HepG2 (cell line): Measurements from ENCODE around the gene TNFAIP1. TPM values are rescaled to one million over a fixed set of nuclear protein-coding genes. Genes with fewer than 3 reads are reported as not detected.

Source experiments
- CBX1 ChIP-seq: IDR thresholded peaks from one replicate; pipeline ENCODE4 v1.6.1; 2016; ENCODE audit warnings: antibody characterized with exemption, low read depth
- ETV6 ChIP-seq: sonication (generic); formaldehyde crosslinking; conservative IDR thresholded peaks from 2 replicates; pipeline ENCODE4 v1.4.0; 2020; ENCODE audit warnings: missing genetic modification reagents
- HMG20A ChIP-seq: IDR thresholded peaks from 2 replicates; pipeline ENCODE4 v1.6.1; 2016; ENCODE audit warnings: borderline replicate concordance
- HNRNPH1 ChIP-seq: fragments of 200-400 bp; formaldehyde crosslinking; optimal IDR thresholded peaks from 2 replicates; pipeline ENCODE3; 2017; ENCODE audit warnings: mild to moderate bottlenecking, low read depth, low read length
- KDM6A ChIP-seq: IDR thresholded peaks from 2 replicates; pipeline ENCODE4 v1.6.1; 2016; ENCODE audit warnings: low read depth
- MAZ ChIP-seq, 2 experiments: sonication (generic) in 1 of 2; formaldehyde crosslinking in 1 of 2; IDR thresholded peaks; 2 replicates each; pipeline versions ENCODE4 v1.5.0 to v1.6.1; 2012 to 2020; ENCODE audit warnings: low read depth in 2 of 2, mild to moderate bottlenecking in 2 of 2, borderline replicate concordance in 1 of 2, improper control_type of control experiment in 1 of 2, low read length in 1 of 2, missing genetic modification reagents in 1 of 2, moderate library complexity in 1 of 2
- NFE2 ChIP-seq: sonication (generic); formaldehyde crosslinking; IDR thresholded peaks from 2 replicates; pipeline ENCODE4 v1.4.0; 2020; ENCODE audit warnings: missing genetic modification reagents
- NPAS2 ChIP-seq: sonication (generic); formaldehyde crosslinking; IDR thresholded peaks from 2 replicates; pipeline ENCODE4 v1.8.0; 2022; ENCODE audit warnings: mild to moderate bottlenecking, missing genetic modification reagents, borderline replicate concordance
- POGZ ChIP-seq: sonication (generic); formaldehyde crosslinking; IDR thresholded peaks from 2 replicates; pipeline ENCODE4 v1.4.0; 2020; ENCODE audit warnings: mild to moderate bottlenecking, missing genetic modification reagents
- PRMT3 ChIP-seq: sonication (generic); formaldehyde crosslinking; IDR thresholded peaks from 2 replicates; pipeline ENCODE4 v1.8.1; 2022; ENCODE audit warnings: low read depth, mild to moderate bottlenecking, moderate library complexity, missing genetic modification reagents, borderline replicate concordance
- RAD21 ChIP-seq: fragments of 450-650 bp; formaldehyde crosslinking; IDR thresholded peaks from 2 replicates; pipeline ENCODE4 v1.5.0; 2020; ENCODE audit warnings: mild to moderate bottlenecking
- RFXANK ChIP-seq: IDR thresholded peaks from 2 replicates; pipeline ENCODE4 v1.6.1; 2016
- SMAD1 ChIP-seq: sonication (generic); formaldehyde crosslinking; IDR thresholded peaks from 2 replicates; pipeline ENCODE4 v1.4.0; 2020; ENCODE audit warnings: missing genetic modification reagents, low read depth, mild to moderate bottlenecking, borderline replicate concordance
- U2AF1 ChIP-seq: fragments of 200-400 bp; formaldehyde crosslinking; optimal IDR thresholded peaks from 2 replicates; pipeline ENCODE3; 2017; ENCODE audit warnings: mild to moderate bottlenecking, low read depth, low read length
- XBP1 ChIP-seq: sonication (generic); formaldehyde crosslinking; IDR thresholded peaks from 2 replicates; pipeline ENCODE4 v1.5.0; 2020; ENCODE audit warnings: missing genetic modification reagents
- ZFP36 ChIP-seq: fragments of 150-350 bp; IDR thresholded peaks from 2 replicates; pipeline ENCODE4 v1.6.1; 2018; ENCODE audit warnings: borderline replicate concordance, low read length, low read depth; ENCODE audit not compliant: partially characterized antibody
- ZFP36L2 ChIP-seq: sonication (generic); formaldehyde crosslinking; IDR thresholded peaks from 2 replicates; pipeline ENCODE4 v1.4.0; 2020; ENCODE audit warnings: missing genetic modification reagents
- ZNF224 ChIP-seq: sonication (generic); formaldehyde crosslinking; IDR thresholded peaks from 2 replicates; pipeline ENCODE4 v1.5.0; 2020; ENCODE audit warnings: mild to moderate bottlenecking, missing genetic modification reagents
- ZNF510 ChIP-seq: sonication (generic); formaldehyde crosslinking; IDR thresholded peaks from 2 replicates; pipeline ENCODE4 v1.4.0; 2020; ENCODE audit warnings: low read depth, mild to moderate bottlenecking, missing genetic modification reagents
- ZNF777 ChIP-seq: sonication (generic); formaldehyde crosslinking; IDR thresholded peaks from 2 replicates; pipeline ENCODE4 v1.4.0; 2020; ENCODE audit warnings: missing genetic modification reagents
- ZNF788 ChIP-seq: sonication (generic); formaldehyde crosslinking; IDR thresholded peaks from 2 replicates; pipeline ENCODE4 v1.5.0; 2020; ENCODE audit warnings: mild to moderate bottlenecking, missing genetic modification reagents, borderline replicate concordance
- ZNF883 ChIP-seq: sonication (generic); formaldehyde crosslinking; IDR thresholded peaks from 2 replicates; pipeline ENCODE4 v1.5.1; 2020; ENCODE audit warnings: mild to moderate bottlenecking, missing genetic modification reagents; ENCODE audit errors: not compliant biosample characterization
- polyA plus RNA-seq, 8 experiments: library from polyadenylated mRNA; depleted of rRNA in 3 of 8; stranded (reverse) in 7 of 8; unstranded in 1 of 8; fragments of >200 nt; fragmentation: Illumina TruSeq in 4 of 8; extraction: Trizol in 4 of 8; gene quantifications; 2 replicates each; pipeline versions ENCODE4 v1.2.1 to v1.2.3, GENCODE V29; 2011 to 2016; ENCODE audit warnings: low read depth in 4 of 8, missing spikeins in 1 of 8, mixed read lengths in 1 of 8; ENCODE audit not compliant: insufficient read depth in 1 of 8
- total RNA-seq, 5 experiments: library from RNA; depleted of rRNA; stranded (reverse); fragments of >200 nt; fragmentation: Illumina TruSeq; extraction: Trizol; gene quantifications; 2 replicates each; pipeline ENCODE4 v1.2.3, GENCODE V29; 2016; ENCODE audit warnings: low read depth in 1 of 5
- TF ChIP-seq, protein P1 (sequence below): sonication (generic); formaldehyde crosslinking; IDR thresholded peaks from 2 replicates; pipeline ENCODE4 v1.8.1; 2022; ENCODE audit warnings: low read depth, mild to moderate bottlenecking, missing genetic modification reagents
- TF ChIP-seq, protein P2 (sequence below): IDR thresholded peaks from 2 replicates; pipeline ENCODE4 v1.6.1; 2018; ENCODE audit warnings: missing genetic modification reagents, mild to moderate bottlenecking, missing compliant biosample characterization
- TF ChIP-seq, protein P3 (sequence below): sonication (generic); formaldehyde crosslinking; IDR thresholded peaks from 2 replicates; pipeline ENCODE4 v1.4.0; 2020; ENCODE audit warnings: missing genetic modification reagents
- TF ChIP-seq, protein P4 (sequence below): IDR thresholded peaks from 2 replicates; pipeline ENCODE4 v1.6.1; 2016

Gene TNFAIP1
- total and polyA plus RNA-seq, 2 of the 13 experiments (the other 11 are each of a cell fraction or from before 2014, with no cell fraction given) = 17.5 to 40.6 TPM

DNA sequence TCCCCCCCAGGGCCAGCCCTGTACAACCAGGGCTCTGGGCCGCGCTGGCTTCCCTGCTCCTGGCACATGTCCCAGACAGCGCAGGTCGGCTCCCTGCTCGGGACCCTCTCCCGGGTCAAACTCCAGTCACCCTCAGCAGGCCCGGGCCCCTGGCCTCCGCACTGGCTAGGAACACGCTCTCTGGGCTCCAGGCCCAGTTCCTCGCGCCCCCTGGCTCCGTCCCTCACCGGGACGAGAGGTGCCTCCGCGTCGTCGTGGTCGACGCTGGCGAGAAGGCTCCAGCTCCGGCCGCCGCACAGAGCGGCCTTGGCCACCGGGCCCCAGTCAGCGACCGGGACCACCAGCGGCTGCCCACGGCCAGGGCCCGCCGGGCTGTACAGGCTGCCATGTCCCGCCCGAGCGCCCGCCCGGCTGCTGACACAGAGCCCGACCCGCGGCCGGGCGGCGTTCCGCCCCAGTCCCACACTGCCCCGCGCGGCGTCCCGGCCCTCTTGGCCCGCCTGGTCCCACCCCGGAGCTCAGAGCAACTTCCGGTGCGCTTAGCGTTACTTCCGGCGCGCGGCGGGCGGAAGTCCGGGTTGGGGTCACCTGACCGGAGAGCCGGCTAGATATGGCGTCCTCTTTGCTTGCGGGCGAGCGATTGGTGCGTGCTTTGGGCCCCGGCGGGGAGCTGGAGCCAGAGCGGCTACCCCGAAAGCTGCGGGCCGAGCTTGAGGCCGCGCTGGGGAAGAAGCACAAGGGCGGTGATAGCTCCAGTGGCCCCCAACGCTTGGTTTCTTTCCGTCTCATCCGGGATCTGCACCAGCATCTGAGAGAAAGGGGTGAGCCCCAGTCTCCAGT is 21.7 kb downstream of the TNFAIP1 start, which contains the start of gene POLDIP2 (continued):
- TF ChIP-seq U2AF1 = no peak
- TF ChIP-seq ZNF224 (CRISPR knock-in tag) = 0 out of 2 replicates have a peak, but pooled peaks have one; percentile 14
- TF ChIP-seq ZNF510 (CRISPR knock-in tag) = no peak
- TF ChIP-seq ETV6 (CRISPR knock-in tag) = peak; percentile 86
- TF ChIP-seq NFE2 (CRISPR knock-in tag) = no peak
- no peak for TF ChIP-seq RFXANK (CRISPR knock-in tag)
- TF ChIP-seq HNRNPH1 = no peak
- TF ChIP-seq ZFP36 = no peak
- TF ChIP-seq, protein P1, sequence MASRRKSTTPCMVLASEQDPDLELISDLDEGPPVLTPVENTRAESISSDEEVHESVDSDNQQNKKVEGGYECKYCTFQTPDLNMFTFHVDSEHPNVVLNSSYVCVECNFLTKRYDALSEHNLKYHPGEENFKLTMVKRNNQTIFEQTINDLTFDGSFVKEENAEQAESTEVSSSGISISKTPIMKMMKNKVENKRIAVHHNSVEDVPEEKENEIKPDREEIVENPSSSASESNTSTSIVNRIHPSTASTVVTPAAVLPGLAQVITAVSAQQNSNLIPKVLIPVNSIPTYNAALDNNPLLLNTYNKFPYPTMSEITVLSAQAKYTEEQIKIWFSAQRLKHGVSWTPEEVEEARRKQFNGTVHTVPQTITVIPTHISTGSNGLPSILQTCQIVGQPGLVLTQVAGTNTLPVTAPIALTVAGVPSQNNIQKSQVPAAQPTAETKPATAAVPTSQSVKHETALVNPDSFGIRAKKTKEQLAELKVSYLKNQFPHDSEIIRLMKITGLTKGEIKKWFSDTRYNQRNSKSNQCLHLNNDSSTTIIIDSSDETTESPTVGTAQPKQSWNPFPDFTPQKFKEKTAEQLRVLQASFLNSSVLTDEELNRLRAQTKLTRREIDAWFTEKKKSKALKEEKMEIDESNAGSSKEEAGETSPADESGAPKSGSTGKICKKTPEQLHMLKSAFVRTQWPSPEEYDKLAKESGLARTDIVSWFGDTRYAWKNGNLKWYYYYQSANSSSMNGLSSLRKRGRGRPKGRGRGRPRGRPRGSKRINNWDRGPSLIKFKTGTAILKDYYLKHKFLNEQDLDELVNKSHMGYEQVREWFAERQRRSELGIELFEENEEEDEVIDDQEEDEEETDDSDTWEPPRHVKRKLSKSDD (CRISPR knock-in tag) = 0 out of 2 replicates have a peak, but pooled peaks have one; percentile 42
- no peak for TF ChIP-seq ZNF777
- TF ChIP-seq, protein P2, sequence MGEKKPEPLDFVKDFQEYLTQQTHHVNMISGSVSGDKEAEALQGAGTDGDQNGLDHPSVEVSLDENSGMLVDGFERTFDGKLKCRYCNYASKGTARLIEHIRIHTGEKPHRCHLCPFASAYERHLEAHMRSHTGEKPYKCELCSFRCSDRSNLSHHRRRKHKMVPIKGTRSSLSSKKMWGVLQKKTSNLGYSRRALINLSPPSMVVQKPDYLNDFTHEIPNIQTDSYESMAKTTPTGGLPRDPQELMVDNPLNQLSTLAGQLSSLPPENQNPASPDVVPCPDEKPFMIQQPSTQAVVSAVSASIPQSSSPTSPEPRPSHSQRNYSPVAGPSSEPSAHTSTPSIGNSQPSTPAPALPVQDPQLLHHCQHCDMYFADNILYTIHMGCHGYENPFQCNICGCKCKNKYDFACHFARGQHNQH (CRISPR knock-in tag) = peak; percentile 80; the same call in 1 of the 2 replicates
- TF ChIP-seq NPAS2 (CRISPR knock-in tag) = no peak
- TF ChIP-seq ZNF788 (CRISPR knock-in tag) = peak; percentile 93; the same call in 1 of the 2 replicates
- peak; percentile 75 for TF ChIP-seq POGZ
- 0 out of 2 replicates have a peak, but pooled peaks have one; percentile 54 for TF ChIP-seq SMAD1 (CRISPR knock-in tag)
- no peak for TF ChIP-seq KDM6A (CRISPR knock-in tag)
- TF ChIP-seq ZNF883 = peak; percentile 26
- TF ChIP-seq, protein P3, sequence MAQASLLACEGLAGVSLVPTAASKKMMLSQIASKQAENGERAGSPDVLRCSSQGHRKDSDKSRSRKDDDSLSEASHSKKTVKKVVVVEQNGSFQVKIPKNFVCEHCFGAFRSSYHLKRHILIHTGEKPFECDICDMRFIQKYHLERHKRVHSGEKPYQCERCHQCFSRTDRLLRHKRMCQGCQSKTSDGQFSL (CRISPR knock-in tag) = no peak
- TF ChIP-seq ZFP36L2 (CRISPR knock-in tag) = no peak
- no peak for TF ChIP-seq PRMT3 (CRISPR knock-in tag)
- peak; percentile 73 for TF ChIP-seq RAD21 (CRISPR knock-in tag)
- no peak for TF ChIP-seq MAZ (IDR thresholded peaks at IDR 0.05; ENCODE audit: borderline replicate concordance, low read depth, low read length)
- TF ChIP-seq MAZ (CRISPR knock-in tag; IDR thresholded peaks at IDR 0.05; ENCODE audit: low read depth) = peak; percentile 77
- no peak for TF ChIP-seq XBP1
- no peak for TF ChIP-seq CBX1
- TF ChIP-seq HMG20A (CRISPR knock-in tag) = no peak
- TF ChIP-seq, protein P4, sequence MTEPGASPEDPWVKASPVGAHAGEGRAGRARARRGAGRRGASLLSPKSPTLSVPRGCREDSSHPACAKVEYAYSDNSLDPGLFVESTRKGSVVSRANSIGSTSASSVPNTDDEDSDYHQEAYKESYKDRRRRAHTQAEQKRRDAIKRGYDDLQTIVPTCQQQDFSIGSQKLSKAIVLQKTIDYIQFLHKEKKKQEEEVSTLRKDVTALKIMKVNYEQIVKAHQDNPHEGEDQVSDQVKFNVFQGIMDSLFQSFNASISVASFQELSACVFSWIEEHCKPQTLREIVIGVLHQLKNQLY (CRISPR knock-in tag) = no peak
